OCI-LY3 (cell line): Measurements from ENCODE around the gene MYL2.

Experiments used
- EZH2phosphoT487 ChIP-seq: fragments of 200-600 bp; shearing (Covaris generic); IDR thresholded peaks from 2 replicates; pipeline ENCODE4 v1.6.1; 2018; ENCODE audit warnings: antibody characterized with exemption, mixed run types, low read depth
- TF ChIP-seq, protein P1 (sequence below): fragments of 200-600, 300-600 bp; sonication (generic); IDR thresholded peaks from 2 replicates; pipeline ENCODE4 v1.5.1; 2014; ENCODE audit warnings: antibody characterized with exemption, low read length, low read depth

DNA sequence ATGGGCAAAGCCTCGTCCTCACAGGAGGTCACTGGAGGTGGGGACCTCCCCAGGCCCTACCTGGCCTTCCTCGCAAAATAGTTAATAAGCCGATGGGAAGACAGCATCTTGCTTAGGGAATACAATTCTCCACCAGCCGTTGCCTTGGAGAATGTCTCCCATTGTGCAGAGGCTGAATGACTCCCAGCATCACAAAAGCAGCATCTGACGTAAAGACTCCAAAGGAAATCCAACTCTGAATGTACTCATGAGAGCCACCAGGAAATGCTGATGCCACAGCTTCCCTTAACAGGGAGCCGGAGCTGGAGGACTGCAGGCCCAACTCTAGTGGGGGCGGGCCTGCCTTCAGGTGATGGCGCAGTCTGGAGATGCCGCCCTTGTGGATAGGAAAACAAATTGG lies 58.0 kb downstream of the MYL2 start:
- no peak for TF ChIP-seq EZH2phosphoT487
- TF ChIP-seq, protein P1, sequence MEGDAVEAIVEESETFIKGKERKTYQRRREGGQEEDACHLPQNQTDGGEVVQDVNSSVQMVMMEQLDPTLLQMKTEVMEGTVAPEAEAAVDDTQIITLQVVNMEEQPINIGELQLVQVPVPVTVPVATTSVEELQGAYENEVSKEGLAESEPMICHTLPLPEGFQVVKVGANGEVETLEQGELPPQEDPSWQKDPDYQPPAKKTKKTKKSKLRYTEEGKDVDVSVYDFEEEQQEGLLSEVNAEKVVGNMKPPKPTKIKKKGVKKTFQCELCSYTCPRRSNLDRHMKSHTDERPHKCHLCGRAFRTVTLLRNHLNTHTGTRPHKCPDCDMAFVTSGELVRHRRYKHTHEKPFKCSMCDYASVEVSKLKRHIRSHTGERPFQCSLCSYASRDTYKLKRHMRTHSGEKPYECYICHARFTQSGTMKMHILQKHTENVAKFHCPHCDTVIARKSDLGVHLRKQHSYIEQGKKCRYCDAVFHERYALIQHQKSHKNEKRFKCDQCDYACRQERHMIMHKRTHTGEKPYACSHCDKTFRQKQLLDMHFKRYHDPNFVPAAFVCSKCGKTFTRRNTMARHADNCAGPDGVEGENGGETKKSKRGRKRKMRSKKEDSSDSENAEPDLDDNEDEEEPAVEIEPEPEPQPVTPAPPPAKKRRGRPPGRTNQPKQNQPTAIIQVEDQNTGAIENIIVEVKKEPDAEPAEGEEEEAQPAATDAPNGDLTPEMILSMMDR = no peak
